ENCODE measurements around the gene IFFO2. TPM values are rescaled to one million over a fixed set of nuclear protein-coding genes. Genes with fewer than 3 reads are reported as not detected.

Gene IFFO2
- total RNA-seq, 1 donor from 2014 or later = 9.8 TPM

GRCh38 chr1:18901147-18901951, 55.1 kb downstream of the IFFO2 start:
- intact Hi-C loops (cut with DNase I) = loop anchor here (10.0 kb wide), 1 partner anchor 63 kb away; no protein-coding TSS in a partner anchor
- DNase-seq (no peak), ATAC-seq (no peak)
- H3K4me3 ChIP-seq = peak overlapping the region; percentile 89
- peaks cover 22% of the 10 kb centered on the region for H3K4me1 ChIP-seq
- H3K27ac ChIP-seq = no peak overlapping the region
- H3K9me3 ChIP-seq = no peaks in the 10 kb centered on the region
- TF ChIP-seq, protein P1, sequence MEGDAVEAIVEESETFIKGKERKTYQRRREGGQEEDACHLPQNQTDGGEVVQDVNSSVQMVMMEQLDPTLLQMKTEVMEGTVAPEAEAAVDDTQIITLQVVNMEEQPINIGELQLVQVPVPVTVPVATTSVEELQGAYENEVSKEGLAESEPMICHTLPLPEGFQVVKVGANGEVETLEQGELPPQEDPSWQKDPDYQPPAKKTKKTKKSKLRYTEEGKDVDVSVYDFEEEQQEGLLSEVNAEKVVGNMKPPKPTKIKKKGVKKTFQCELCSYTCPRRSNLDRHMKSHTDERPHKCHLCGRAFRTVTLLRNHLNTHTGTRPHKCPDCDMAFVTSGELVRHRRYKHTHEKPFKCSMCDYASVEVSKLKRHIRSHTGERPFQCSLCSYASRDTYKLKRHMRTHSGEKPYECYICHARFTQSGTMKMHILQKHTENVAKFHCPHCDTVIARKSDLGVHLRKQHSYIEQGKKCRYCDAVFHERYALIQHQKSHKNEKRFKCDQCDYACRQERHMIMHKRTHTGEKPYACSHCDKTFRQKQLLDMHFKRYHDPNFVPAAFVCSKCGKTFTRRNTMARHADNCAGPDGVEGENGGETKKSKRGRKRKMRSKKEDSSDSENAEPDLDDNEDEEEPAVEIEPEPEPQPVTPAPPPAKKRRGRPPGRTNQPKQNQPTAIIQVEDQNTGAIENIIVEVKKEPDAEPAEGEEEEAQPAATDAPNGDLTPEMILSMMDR (IDR thresholded peaks at IDR 0.05) = no peak
- peaks cover 4% of the 10 kb centered on the region for H3K36me3 ChIP-seq
- H3K27me3 ChIP-seq (ENCODE audit: low read depth) = no peaks in the 10 kb centered on the region

DNA sequence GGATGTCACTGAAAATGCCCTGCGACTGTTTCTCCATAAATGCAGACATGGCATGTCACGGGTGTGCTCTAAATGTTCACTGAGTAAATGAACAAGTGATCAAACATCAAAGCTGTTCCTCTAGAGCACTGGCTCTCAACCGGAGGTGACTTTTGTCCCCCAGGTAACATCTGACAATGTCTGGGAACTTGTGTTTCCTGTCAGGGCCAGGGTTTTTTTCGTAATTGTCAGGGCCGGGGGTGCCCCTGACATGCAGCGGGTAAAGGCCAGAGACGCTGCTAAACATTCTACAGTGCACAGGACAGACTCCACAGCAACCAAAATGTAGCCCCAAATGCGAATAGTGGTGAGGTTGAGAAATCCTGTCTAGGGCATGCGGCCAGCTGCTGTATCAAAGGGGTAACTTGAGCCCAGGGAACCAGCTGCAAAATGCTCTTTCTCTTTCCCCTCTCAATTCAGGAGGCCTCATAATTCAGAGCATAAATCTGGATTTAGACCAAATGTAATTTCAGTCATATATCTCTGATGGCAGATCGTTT, 56.1 kb downstream of the IFFO2 start:
- intact Hi-C loops (cut with DNase I) = loop anchor here (10.0 kb wide), 1 partner anchor 64 kb away; no protein-coding TSS in a partner anchor
- Histone ChIP-seq H3K4me1 (peaks cover 22% of the 10 kb centered on the region), H3K27ac (no peak overlapping the region), H3K9me3 (no peaks in the 10 kb centered on the region), H3K27me3 (ENCODE audit: low read depth) (no peaks in the 10 kb centered on the region), H3K4me3 (no peak overlapping the region), H3K36me3 (peaks cover 4% of the 10 kb centered on the region)
- ATAC-seq (no peak), DNase-seq (no peak)
- TF ChIP-seq, protein P1 (IDR thresholded peaks at IDR 0.05) = no peak

GRCh38 chr1:18899363-18900049, 57.0 kb downstream of the IFFO2 start:
- TF ChIP-seq, protein P1 (IDR thresholded peaks at IDR 0.05) = no peak
- no peak overlapping the region for H3K27ac ChIP-seq

GRCh38 chr1:18898567-18898966, 57.9 kb downstream of the IFFO2 start:
- H3K4me3 ChIP-seq = no peak overlapping the region
- TF ChIP-seq, protein P1 (IDR thresholded peaks at IDR 0.05) = no peak
- H3K27me3 ChIP-seq (ENCODE audit: low read depth) = no peaks in the 10 kb centered on the region
- ATAC-seq (no peak), DNase-seq (no peak)
- peaks cover 18% of the 10 kb centered on the region for H3K4me1 ChIP-seq
- H3K36me3 ChIP-seq = peaks cover 4% of the 10 kb centered on the region
- no peaks in the 10 kb centered on the region for H3K9me3 ChIP-seq
- no peak overlapping the region for H3K27ac ChIP-seq
- intact Hi-C loops (cut with DNase I) = no loop called here

More at GRCh38 chr1:18899363-18900049, 57.0 kb downstream of the IFFO2 start:
- peaks cover 22% of the 10 kb centered on the region for H3K4me1 ChIP-seq
- DNase-seq (no peak), ATAC-seq (no peak)
- intact Hi-C loops (cut with DNase I) = loop anchor here (10.0 kb wide), 1 partner anchor 65 kb away; no protein-coding TSS in a partner anchor
- H3K27me3 ChIP-seq (ENCODE audit: low read depth) = no peaks in the 10 kb centered on the region
- no peaks in the 10 kb centered on the region for H3K9me3 ChIP-seq
- peaks cover 4% of the 10 kb centered on the region for H3K36me3 ChIP-seq
- no peak overlapping the region for H3K4me3 ChIP-seq

- no peaks in the 10 kb centered on the region for H3K27me3 ChIP-seq (ENCODE audit: low read depth)
- no peaks in the 10 kb centered on the region for H3K4me1 ChIP-seq
- H3K4me3 ChIP-seq = no peak overlapping the region
- TF ChIP-seq, protein P1 (IDR thresholded peaks at IDR 0.05) = no peak
- no peak overlapping the region for H3K27ac ChIP-seq
- H3K36me3 ChIP-seq = peaks cover 4% of the 10 kb centered on the region
- intact Hi-C loops (cut with DNase I) = no loop called here
- DNase-seq = no peak
- ATAC-seq = no peak
- no peaks in the 10 kb centered on the region for H3K9me3 ChIP-seq
These were observed 61.2 kb downstream of the IFFO2 start for GRCh38 chr1:18895317-18895716.

All from lower lobe of right lung (tissue), 2 donors.